ENCODE measurements around the gene SLC46A1. TPM values are rescaled to one million over a fixed set of nuclear protein-coding genes. Genes with fewer than 3 reads are reported as not detected.

The SLC46A1 gene
- total and polyA plus RNA-seq, 9 of the 15 experiments (the other 6 are each of a cell fraction or from before 2014, with no cell fraction given), result 0.24 to 5.5 (median 3.1) TPM

GRCh38 chr17:28357061-28357900, 48.7 kb downstream of the SLC46A1 start, which contains the start of gene POLDIP2 (continued):
- TF ChIP-seq ATF1 (CRISPR knock-in tag; IDR thresholded peaks at IDR 0.05) (no peak), ATF1 (tag; IDR thresholded peaks at IDR 0.05) (peak; percentile 90), HDAC6 (IDR thresholded peaks at IDR 0.05; ENCODE audit: low read depth, low read length) (no peak), PTBP1 (IDR thresholded peaks at IDR 0.05; ENCODE audit: low read depth, low read length) (0 out of 2 replicates have a peak, but pooled peaks have one; percentile 30), ZSCAN32 (CRISPR knock-in tag; IDR thresholded peaks at IDR 0.05) (no peak), KHSRP (IDR thresholded peaks at IDR 0.05) (no peak), ZSCAN29 (IDR thresholded peaks at IDR 0.05) (no peak), BRF1 (IDR thresholded peaks at IDR 0.05; ENCODE audit: borderline replicate concordance, extremely low read depth, insufficient read length) (no peak), ZNF175 (CRISPR knock-in tag; IDR thresholded peaks at IDR 0.05; ENCODE audit: low read depth) (0 out of 2 replicates have a peak, but pooled peaks have one; percentile 40), NFIX (CRISPR knock-in tag; IDR thresholded peaks at IDR 0.05; ENCODE audit: low read depth) (no peak), LCOR (CRISPR knock-in tag; IDR thresholded peaks at IDR 0.05) (0 out of 2 replicates have a peak, but pooled peaks have one; percentile 26), COPS2 (conservative IDR thresholded peaks at IDR 0.05) (no peak), CGGBP1 (CRISPR knock-in tag; IDR thresholded peaks at IDR 0.05) (no peak), CHCHD3 (CRISPR knock-in tag; IDR thresholded peaks at IDR 0.05) (no peak), ZNF232 (CRISPR knock-in tag; IDR thresholded peaks at IDR 0.05) (no peak), TRIM28 (IDR thresholded peaks at IDR 0.05) (no peak), GATAD2B (IDR thresholded peaks at IDR 0.05; ENCODE audit: borderline replicate concordance) (peak; percentile 63; the same call in 1 of the 2 replicates), HLTF (IDR thresholded peaks at IDR 0.05) (no peak), SPI1 (IDR thresholded peaks at IDR 0.05; ENCODE audit: borderline replicate concordance, low read depth, low read length) (peak; percentile 74)
- TF ChIP-seq, protein P1, sequence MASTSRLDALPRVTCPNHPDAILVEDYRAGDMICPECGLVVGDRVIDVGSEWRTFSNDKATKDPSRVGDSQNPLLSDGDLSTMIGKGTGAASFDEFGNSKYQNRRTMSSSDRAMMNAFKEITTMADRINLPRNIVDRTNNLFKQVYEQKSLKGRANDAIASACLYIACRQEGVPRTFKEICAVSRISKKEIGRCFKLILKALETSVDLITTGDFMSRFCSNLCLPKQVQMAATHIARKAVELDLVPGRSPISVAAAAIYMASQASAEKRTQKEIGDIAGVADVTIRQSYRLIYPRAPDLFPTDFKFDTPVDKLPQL (IDR thresholded peaks at IDR 0.05; ENCODE audit: extremely low read depth, insufficient read length), result no peak
- TF ChIP-seq, protein P2, sequence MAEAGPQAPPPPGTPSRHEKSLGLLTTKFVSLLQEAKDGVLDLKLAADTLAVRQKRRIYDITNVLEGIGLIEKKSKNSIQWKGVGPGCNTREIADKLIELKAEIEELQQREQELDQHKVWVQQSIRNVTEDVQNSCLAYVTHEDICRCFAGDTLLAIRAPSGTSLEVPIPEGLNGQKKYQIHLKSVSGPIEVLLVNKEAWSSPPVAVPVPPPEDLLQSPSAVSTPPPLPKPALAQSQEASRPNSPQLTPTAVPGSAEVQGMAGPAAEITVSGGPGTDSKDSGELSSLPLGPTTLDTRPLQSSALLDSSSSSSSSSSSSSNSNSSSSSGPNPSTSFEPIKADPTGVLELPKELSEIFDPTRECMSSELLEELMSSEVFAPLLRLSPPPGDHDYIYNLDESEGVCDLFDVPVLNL (CRISPR knock-in tag; IDR thresholded peaks at IDR 0.05; ENCODE audit: low read depth), result no peak
- TF ChIP-seq, protein P3, sequence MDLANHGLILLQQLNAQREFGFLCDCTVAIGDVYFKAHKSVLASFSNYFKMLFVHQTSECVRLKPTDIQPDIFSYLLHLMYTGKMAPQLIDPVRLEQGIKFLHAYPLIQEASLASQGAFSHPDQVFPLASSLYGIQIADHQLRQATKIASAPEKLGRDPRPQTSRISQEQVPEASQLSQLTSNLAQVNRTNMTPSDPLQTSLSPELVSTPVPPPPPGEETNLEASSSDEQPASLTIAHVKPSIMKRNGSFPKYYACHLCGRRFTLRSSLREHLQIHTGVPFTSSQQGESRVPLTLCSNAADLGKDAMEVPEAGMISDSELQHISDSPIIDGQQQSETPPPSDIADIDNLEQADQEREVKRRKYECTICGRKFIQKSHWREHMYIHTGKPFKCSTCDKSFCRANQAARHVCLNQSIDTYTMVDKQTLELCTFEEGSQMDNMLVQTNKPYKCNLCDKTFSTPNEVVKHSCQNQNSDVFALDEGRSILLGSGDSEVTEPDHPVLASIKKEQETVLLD (IDR thresholded peaks at IDR 0.05), result no peak
- TF ChIP-seq, protein P4, sequence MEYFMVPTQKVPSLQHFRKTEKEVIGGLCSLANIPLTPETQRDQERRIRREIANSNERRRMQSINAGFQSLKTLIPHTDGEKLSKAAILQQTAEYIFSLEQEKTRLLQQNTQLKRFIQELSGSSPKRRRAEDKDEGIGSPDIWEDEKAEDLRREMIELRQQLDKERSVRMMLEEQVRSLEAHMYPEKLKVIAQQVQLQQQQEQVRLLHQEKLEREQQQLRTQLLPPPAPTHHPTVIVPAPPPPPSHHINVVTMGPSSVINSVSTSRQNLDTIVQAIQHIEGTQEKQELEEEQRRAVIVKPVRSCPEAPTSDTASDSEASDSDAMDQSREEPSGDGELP (CRISPR knock-in tag; IDR thresholded peaks at IDR 0.05; ENCODE audit: borderline replicate concordance), result peak; percentile 71
- TF ChIP-seq, protein P5, sequence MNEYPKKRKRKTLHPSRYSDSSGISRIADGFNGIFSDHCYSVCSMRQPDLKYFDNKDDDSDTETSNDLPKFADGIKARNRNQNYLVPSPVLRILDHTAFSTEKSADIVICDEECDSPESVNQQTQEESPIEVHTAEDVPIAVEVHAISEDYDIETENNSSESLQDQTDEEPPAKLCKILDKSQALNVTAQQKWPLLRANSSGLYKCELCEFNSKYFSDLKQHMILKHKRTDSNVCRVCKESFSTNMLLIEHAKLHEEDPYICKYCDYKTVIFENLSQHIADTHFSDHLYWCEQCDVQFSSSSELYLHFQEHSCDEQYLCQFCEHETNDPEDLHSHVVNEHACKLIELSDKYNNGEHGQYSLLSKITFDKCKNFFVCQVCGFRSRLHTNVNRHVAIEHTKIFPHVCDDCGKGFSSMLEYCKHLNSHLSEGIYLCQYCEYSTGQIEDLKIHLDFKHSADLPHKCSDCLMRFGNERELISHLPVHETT (CRISPR knock-in tag; conservative IDR thresholded peaks at IDR 0.05 in 1 of 2, IDR thresholded peaks at IDR 0.05 in 1 of 2), result peak in 1 of 2 experiments; percentile 87; a peak in 2 of 4 replicates

Measured in K562 (cell line).